MCF 10A (cell line): Measurements from ENCODE around the gene CNR2. TPM values are rescaled to one million over a fixed set of nuclear protein-coding genes. Genes with fewer than 3 reads are reported as not detected.

Experiments used
- BruUV-seq: library from RNA; stranded (reverse); fragments of 400-500 nt; replicated peaks from 2 replicates; lab custom pipeline; 2021; lab: Mats Ljungman, UMichigan
- CTCF ChIA-PET: fragments of 300-600 bp; sonication (Branson Sonifier 250); formaldehyde crosslinking; extraction: SDS; loops from one replicate; lab custom pipeline; 2021; ENCODE audit warnings: antibody characterized with exemption, inconsistent platforms; lab: Yijun Ruan, JAX
- POLR2A ChIA-PET: fragments of 300-600, 350-650 bp; sonication (Branson Sonifier 250); formaldehyde crosslinking; extraction: SDS; loops from one replicate; lab custom pipeline; 2020; ENCODE audit warnings: antibody characterized with exemption, inconsistent platforms; lab: Yijun Ruan, JAX
- DNase-seq: peaks from one replicate; pipeline ENCODE4 v3.0.0-alpha.2; 2018; ENCODE audit not compliant: unreplicated experiment
- H3K27ac Mint-ChIP-seq: one replicate; pipeline ENCODE4 v1.8.0; 2022; ENCODE audit warnings: mild to moderate bottlenecking, low read depth, mixed read lengths; ENCODE audit not compliant: unreplicated experiment
- H3K27me3 Mint-ChIP-seq: one replicate; pipeline ENCODE4 v1.8.0; 2022; ENCODE audit warnings: mixed read lengths; ENCODE audit not compliant: insufficient read depth, unreplicated experiment
- H3K36me3 Mint-ChIP-seq: one replicate; pipeline ENCODE4 v1.8.0; 2022; ENCODE audit warnings: mild to moderate bottlenecking, moderate library complexity, mixed read lengths; ENCODE audit not compliant: insufficient read depth, unreplicated experiment
- H3K4me1 Mint-ChIP-seq: one replicate; pipeline ENCODE4 v1.8.0; 2022; ENCODE audit warnings: mixed read lengths; ENCODE audit not compliant: insufficient read depth, unreplicated experiment
- H3K4me3 Mint-ChIP-seq: one replicate; pipeline ENCODE4 v1.8.0; 2022; ENCODE audit warnings: mild to moderate bottlenecking, moderate library complexity, mixed read lengths; ENCODE audit not compliant: unreplicated experiment
- H3K9me3 Mint-ChIP-seq: one replicate; pipeline ENCODE4 v1.8.0; 2022; ENCODE audit warnings: mixed read lengths; ENCODE audit not compliant: unreplicated experiment
- CTCF ChIP-seq: fragments of 200-600 bp; IDR thresholded peaks from one replicate; pipeline ENCODE4 v1.8.0; 2022; ENCODE audit warnings: antibody characterized with exemption, mild to moderate bottlenecking; ENCODE audit not compliant: unreplicated experiment
- intact Hi-C: fragments of 100-400 bp; cut with micrococcal nuclease; formaldehyde crosslinking; loops from 2 replicates; pipeline ENCODE4 v1.14.1; 2022
- total RNA-seq: library from RNA; stranded (reverse); gene quantifications from 2 replicates; pipeline ENCODE4 v1.2.3, GENCODE V29; 2022

Gene CNR2
- total RNA-seq, 1 experiment from 2014 or later, result not detected

- H3K4me3 Mint-ChIP-seq, result no peak overlapping the region
- no TSS peak for BruUV-seq
- no peak for DNase-seq
- intact Hi-C loops, result no loop called here
- ChIA-PET POLR2A (interaction anchor here (2.5 kb wide), 1 partner anchor 30 kb away, joined by 8 read pairs; no protein-coding TSS in a partner anchor), CTCF (interaction anchor here (1.2 kb wide), 1 partner anchor 153 kb away, joined by 3 read pairs; no protein-coding TSS in a partner anchor)
- peaks cover 4% of the 10 kb centered on the region for H3K36me3 Mint-ChIP-seq
- H3K27ac Mint-ChIP-seq, result no peak overlapping the region
- H3K4me1 Mint-ChIP-seq, result no peaks in the 10 kb centered on the region
- no peaks in the 10 kb centered on the region for H3K9me3 Mint-ChIP-seq
- H3K27me3 Mint-ChIP-seq, result no peaks in the 10 kb centered on the region
- no peak for TF ChIP-seq CTCF
Observed at GRCh38 chr1:23924601-23925000, 11.4 kb upstream of the CNR2 start.

DNA sequence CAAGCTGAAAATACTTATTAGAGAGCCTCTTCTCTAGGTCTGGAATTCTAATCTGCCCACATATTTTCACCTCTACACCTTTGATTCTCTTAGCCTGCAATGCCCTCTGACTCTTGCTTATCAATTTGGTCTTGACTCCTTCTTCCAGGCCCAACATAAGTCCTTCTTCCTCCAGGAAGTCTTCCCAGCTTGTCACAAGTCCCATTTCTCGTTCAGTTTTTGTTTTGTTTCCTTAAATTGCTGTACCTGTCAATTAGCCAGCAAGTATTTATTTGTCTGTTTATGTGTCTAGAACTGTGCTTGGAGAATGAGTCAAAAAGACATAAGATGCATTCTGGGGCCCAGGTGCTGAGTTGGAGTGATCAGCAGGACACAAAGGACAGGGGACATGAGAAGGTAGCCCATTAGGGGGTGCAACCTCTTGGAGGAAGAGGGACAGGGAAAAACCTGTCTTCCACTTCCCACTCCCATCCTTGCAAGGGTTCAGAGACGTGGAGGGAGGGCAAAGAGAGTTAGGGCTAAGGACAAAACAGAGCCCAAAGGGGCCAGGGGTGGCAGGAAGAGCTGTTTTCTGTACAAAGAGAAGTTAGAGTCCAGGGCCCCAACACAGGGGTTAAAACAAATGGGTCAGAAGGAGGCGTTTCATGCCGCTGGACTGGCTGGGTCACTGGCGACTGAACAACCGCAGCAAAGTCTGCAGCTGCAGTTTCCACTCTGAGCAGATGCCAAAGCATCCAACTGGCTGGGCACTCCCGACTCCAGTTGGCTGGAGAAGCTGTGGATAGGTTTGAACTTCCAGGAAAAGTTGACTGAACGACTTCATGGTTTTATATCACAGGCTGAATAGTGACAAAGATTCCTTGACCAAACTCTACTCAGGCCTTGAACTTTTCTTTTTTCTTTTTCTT, 10.7 kb upstream of the CNR2 start:
- peaks cover 4% of the 10 kb centered on the region for H3K36me3 Mint-ChIP-seq
- H3K4me1 Mint-ChIP-seq, result no peaks in the 10 kb centered on the region
- no peaks in the 10 kb centered on the region for H3K9me3 Mint-ChIP-seq
- intact Hi-C loops, result no loop called here
- CTCF ChIA-PET, result interaction anchor here (0.6 to 1.2 kb wide), 3 partner anchors 65 to 153 kb away, joined by 3 to 4 read pairs (median 3); no protein-coding TSS in a partner anchor
- BruUV-seq, result no TSS peak
- H3K27ac Mint-ChIP-seq, result no peak overlapping the region
- DNase-seq, result no peak
- H3K27me3 Mint-ChIP-seq, result no peaks in the 10 kb centered on the region
- TF ChIP-seq CTCF, result no peak
- POLR2A ChIA-PET, result interaction anchor here (2.5 kb wide), 1 partner anchor 31 kb away, joined by 8 read pairs; no protein-coding TSS in a partner anchor
- H3K4me3 Mint-ChIP-seq, result no peak overlapping the region

DNA sequence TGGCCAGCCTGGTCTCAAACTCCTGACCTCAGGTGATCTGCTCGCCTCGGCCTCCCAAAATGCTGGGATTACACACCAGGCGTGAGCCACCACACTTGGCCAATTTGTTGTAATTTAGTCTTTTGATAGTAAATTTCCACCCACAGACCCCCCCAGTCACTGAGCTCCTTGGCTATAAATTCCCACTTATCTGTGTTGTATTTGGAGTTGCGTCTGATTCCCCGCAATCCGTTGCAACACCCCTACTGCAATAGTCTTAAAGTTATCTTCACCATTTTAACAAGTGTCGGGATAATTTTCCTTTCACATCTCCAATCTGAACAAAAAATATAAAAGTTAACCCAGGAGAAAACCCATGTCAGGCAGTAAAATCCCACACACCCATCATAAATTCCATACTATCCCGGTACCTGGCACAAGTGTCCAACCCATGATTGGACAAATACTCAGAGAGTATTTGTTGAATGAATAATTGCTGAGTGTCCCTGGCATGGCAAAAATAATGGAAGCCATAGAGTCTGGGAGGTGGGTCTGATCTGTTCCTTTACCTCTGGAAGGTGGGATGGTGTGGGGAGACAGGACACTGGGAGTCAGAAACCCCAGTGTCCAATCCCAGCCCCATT, 9.3 kb upstream of the CNR2 start:
- no peak for TF ChIP-seq CTCF
- Mint-ChIP-seq H3K27me3 (no peaks in the 10 kb centered on the region), H3K4me1 (no peaks in the 10 kb centered on the region), H3K36me3 (peaks cover 4% of the 10 kb centered on the region), H3K9me3 (no peaks in the 10 kb centered on the region), H3K4me3 (no peak overlapping the region), H3K27ac (no peak overlapping the region)
- CTCF ChIA-PET, result no interaction called here
- intact Hi-C loops, result no loop called here
- DNase-seq, result no peak
- no TSS peak for BruUV-seq
- POLR2A ChIA-PET, result interaction anchor here (1.2 kb wide), 1 partner anchor 8 kb away, joined by 3 read pairs; no protein-coding TSS in a partner anchor
